MM.1S (cell line): ENCODE results near the gene CIB2.

ENCODE experiments used
- DNase-seq: peaks from one replicate; pipeline ENCODE4 v3.0.0-alpha.2; 2015
- H2AFZ ChIP-seq: fragments of 300-600 bp; sonication (generic); 2 replicates; pipeline ENCODE4 v1.6.0; 2016; ENCODE audit warnings: antibody characterized with exemption, low read length
- H3F3A ChIP-seq: fragments of 300-600 bp; sonication (generic); 2 replicates; pipeline ENCODE4 v1.6.1; 2016; ENCODE audit warnings: mild to moderate bottlenecking, antibody characterized with exemption, low read length, moderate library complexity, mixed read lengths; ENCODE audit not compliant: insufficient read depth
- H3K27ac ChIP-seq: fragments of 300-600 bp; sonication (generic); 2 replicates; pipeline ENCODE4 v1.5.1; 2016; ENCODE audit warnings: mild to moderate bottlenecking, low read length
- H3K27me3 ChIP-seq: fragments of 300-600 bp; sonication (generic); replicated peaks from 2 replicates; pipeline ENCODE4 v1.6.0; 2016; ENCODE audit warnings: low read length; ENCODE audit not compliant: insufficient read depth
- H3K36me3 ChIP-seq: fragments of 300-600 bp; sonication (generic); replicated peaks from 2 replicates; pipeline ENCODE4 v1.6.1; 2016; ENCODE audit warnings: mild to moderate bottlenecking, low read length, mixed read lengths; ENCODE audit not compliant: insufficient read depth
- H3K4me1 ChIP-seq: fragments of 300-600 bp; sonication (generic); 2 replicates; pipeline ENCODE4 v1.6.1; 2016; ENCODE audit warnings: low read length, mixed read lengths
- H3K4me2 ChIP-seq: fragments of 300-600 bp; sonication (generic); 2 replicates; pipeline ENCODE4 v1.6.0; 2016; ENCODE audit warnings: low read depth, low read length
- H3K4me3 ChIP-seq: fragments of 300-600 bp; sonication (generic); 2 replicates; pipeline ENCODE4 v1.5.1; 2016; ENCODE audit warnings: low read length, mixed read lengths
- H3K79me2 ChIP-seq: fragments of 300-600 bp; sonication (generic); 2 replicates; pipeline ENCODE4 v1.6.1; 2016; ENCODE audit warnings: mixed run types, low read length, mixed read lengths
- H3K9ac ChIP-seq: fragments of 300-600 bp; sonication (generic); 2 replicates; pipeline ENCODE4 v1.6.1; 2016; ENCODE audit warnings: low read length, mixed read lengths
- H3K9me2 ChIP-seq: fragments of 300-600 bp; sonication (generic); replicated peaks from 2 replicates; pipeline ENCODE4 v1.6.1; 2016; ENCODE audit warnings: mild to moderate bottlenecking, low read length, mixed read lengths; ENCODE audit not compliant: insufficient read depth
- H3K9me3 ChIP-seq: fragments of 300-600 bp; sonication (generic); replicated peaks from 2 replicates; pipeline ENCODE4 v1.6.1; 2016; ENCODE audit warnings: mild to moderate bottlenecking, low read length, mixed read lengths; ENCODE audit not compliant: insufficient read depth
- H4K20me1 ChIP-seq: fragments of 300-600 bp; sonication (generic); 2 replicates; pipeline ENCODE4 v1.6.1; 2016; ENCODE audit warnings: mild to moderate bottlenecking, low read length, moderate library complexity, mixed read lengths; ENCODE audit not compliant: insufficient read depth
- CTCF ChIP-seq: fragments of 300-600 bp; sonication (generic); IDR thresholded peaks from 2 replicates; pipeline ENCODE4 v1.5.1; 2016; ENCODE audit warnings: antibody characterized with exemption, low read length, mixed read lengths
- EZH2 ChIP-seq: fragments of 300-600 bp; sonication (generic); optimal IDR thresholded peaks from 2 replicates; pipeline ENCODE3; 2017; ENCODE audit warnings: low read depth, mild to moderate bottlenecking, antibody characterized with exemption, low read length, mixed read lengths
- EZH2phosphoT487 ChIP-seq: fragments of 300-600 bp; sonication (generic); IDR thresholded peaks from 2 replicates; pipeline ENCODE4 v1.6.1; 2018; ENCODE audit warnings: antibody characterized with exemption, low read length

CIB2 gene

DNA sequence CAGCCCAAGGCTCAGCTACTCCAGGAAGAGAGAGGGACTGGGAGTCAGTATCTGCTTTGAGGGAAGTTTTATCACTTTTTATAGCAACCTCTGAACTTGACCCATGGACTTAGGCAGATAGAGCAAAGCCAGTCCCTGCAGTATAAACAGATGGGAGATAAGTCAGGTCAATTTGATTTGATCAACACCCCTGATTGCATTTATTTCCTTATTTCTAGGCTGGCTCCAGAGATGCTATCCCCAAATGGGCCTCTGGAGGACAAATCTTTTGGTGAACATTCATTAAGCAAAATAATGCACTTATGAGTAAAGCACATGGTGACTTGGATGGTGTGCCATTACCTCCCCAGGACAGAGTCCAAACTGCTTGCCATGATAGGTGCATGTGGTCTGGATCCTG lies 9.0 kb upstream of the CIB2 start:
- Histone ChIP-seq H3K4me2 (no peak overlapping the region), H3K4me1 (no peaks in the 10 kb centered on the region), H4K20me1 (no peaks in the 10 kb centered on the region), H3K9ac (no peak overlapping the region), H3K27me3 (no peaks in the 10 kb centered on the region), H3K9me2 (no peaks in the 10 kb centered on the region), H3K9me3 (no peaks in the 10 kb centered on the region), H3K79me2 (no peaks in the 10 kb centered on the region), H3K36me3 (no peaks in the 10 kb centered on the region), H3K27ac (no peak overlapping the region), H2AFZ (no peak overlapping the region), H3F3A (no peaks in the 10 kb centered on the region), H3K4me3 (no peak overlapping the region)
- no peak for DNase-seq
- TF ChIP-seq EZH2phosphoT487, result no peak
- no peak for TF ChIP-seq EZH2
- TF ChIP-seq CTCF, result no peak

- no peaks in the 10 kb centered on the region for H3K4me1 ChIP-seq
- no peak overlapping the region for H2AFZ ChIP-seq
- H3K36me3 ChIP-seq, result no peaks in the 10 kb centered on the region
- no peak overlapping the region for H3K9ac ChIP-seq
- H3K27me3 ChIP-seq, result no peaks in the 10 kb centered on the region
- no peaks in the 10 kb centered on the region for H4K20me1 ChIP-seq
- H3K4me3 ChIP-seq, result no peak overlapping the region
- no peaks in the 10 kb centered on the region for H3F3A ChIP-seq
- no peak for DNase-seq
- TF ChIP-seq CTCF (no peak), EZH2phosphoT487 (no peak), EZH2 (no peak)
- no peaks in the 10 kb centered on the region for H3K9me3 ChIP-seq
- no peaks in the 10 kb centered on the region for H3K9me2 ChIP-seq
- H3K27ac ChIP-seq, result no peak overlapping the region
- no peak overlapping the region for H3K4me2 ChIP-seq
- no peaks in the 10 kb centered on the region for H3K79me2 ChIP-seq
Observed at GRCh38 chr15:78139578-78139977, 8.3 kb upstream of the CIB2 start.

GRCh38 chr15:78133801-78134200 lies 2.6 kb upstream of the CIB2 start:
- Histone ChIP-seq H3K27ac (no peak overlapping the region), H3K36me3 (no peaks in the 10 kb centered on the region), H3K4me3 (no peak overlapping the region), H3K9me2 (no peaks in the 10 kb centered on the region), H3K27me3 (no peaks in the 10 kb centered on the region), H3K4me2 (no peak overlapping the region), H3K79me2 (no peaks in the 10 kb centered on the region), H3K4me1 (no peaks in the 10 kb centered on the region), H3F3A (peaks cover 5% of the 10 kb centered on the region; the same call in 1 of the 2 replicates), H4K20me1 (no peaks in the 10 kb centered on the region), H3K9ac (no peak overlapping the region), H3K9me3 (no peaks in the 10 kb centered on the region), H2AFZ (no peak overlapping the region)
- no peak for DNase-seq
- TF ChIP-seq EZH2, result no peak
- TF ChIP-seq CTCF, result no peak
- TF ChIP-seq EZH2phosphoT487, result no peak
